Memory B cell (primary cell): ENCODE measurements around the gene FAM200C.

Source experiments
- ATAC-seq: fragments of 150-1000 bp; cut with Tn5 transposase; 2 replicates; pipeline ENCODE4 v1.10.0; 2021; ENCODE audit warnings: low read depth, mild to moderate bottlenecking, moderate library complexity
- DNase-seq, 2 donors: peaks; one replicate each; pipeline ENCODE4 v3.0.0; 2022; ENCODE audit warnings: low spot score in 2 of 2
- H3K27ac Mint-ChIP-seq: one replicate; pipeline ENCODE4 v1.8.0; 2022; ENCODE audit warnings: mild to moderate bottlenecking, moderate library complexity, mixed read lengths
- H3K27me3 Mint-ChIP-seq: one replicate; pipeline ENCODE4 v1.8.0; 2022; ENCODE audit warnings: mixed read lengths
- H3K36me3 Mint-ChIP-seq: one replicate; pipeline ENCODE4 v1.8.0; 2022; ENCODE audit warnings: mild to moderate bottlenecking, mixed read lengths
- H3K4me1 Mint-ChIP-seq: one replicate; pipeline ENCODE4 v1.8.0; 2022; ENCODE audit warnings: mixed read lengths
- H3K4me3 Mint-ChIP-seq: one replicate; pipeline ENCODE4 v1.8.0; 2022; ENCODE audit warnings: mild to moderate bottlenecking, moderate library complexity, mixed read lengths
- H3K9me3 Mint-ChIP-seq: one replicate; pipeline ENCODE4 v1.8.0; 2022; ENCODE audit warnings: mixed read lengths

The FAM200C gene

GRCh38 chr5:160434022-160434531 lies 34.2 kb upstream of the FAM200C start:
- DNase-seq, result peak; percentile 32 to 36
- ATAC-seq, result peak; percentile 61
- peaks cover 2% of the 10 kb centered on the region for H3K27me3 Mint-ChIP-seq
- H3K36me3 Mint-ChIP-seq, result peaks cover 1% of the 10 kb centered on the region
- H3K4me1 Mint-ChIP-seq, result peaks cover 31% of the 10 kb centered on the region
- no peaks in the 10 kb centered on the region for H3K9me3 Mint-ChIP-seq
- peak overlapping the region; percentile 6 for H3K27ac Mint-ChIP-seq
- H3K4me3 Mint-ChIP-seq, result peak overlapping the region; percentile 21

- Mint-ChIP-seq H3K27me3 (peaks cover 2% of the 10 kb centered on the region), H3K9me3 (no peaks in the 10 kb centered on the region), H3K4me1 (peaks cover 26% of the 10 kb centered on the region), H3K4me3 (no peak overlapping the region), H3K27ac (no peak overlapping the region), H3K36me3 (peaks cover 3% of the 10 kb centered on the region)
- no peak for ATAC-seq
- DNase-seq, result no peak
Measured at GRCh38 chr5:160432787-160433186, 32.9 kb upstream of the FAM200C start.

- H3K27ac Mint-ChIP-seq, result no peak overlapping the region
- ATAC-seq (peak; percentile 61), DNase-seq (no peak)
- H3K4me3 Mint-ChIP-seq, result no peak overlapping the region
- H3K27me3 Mint-ChIP-seq, result peaks cover 2% of the 10 kb centered on the region
- H3K4me1 Mint-ChIP-seq, result peaks cover 26% of the 10 kb centered on the region
- peaks cover 3% of the 10 kb centered on the region for H3K36me3 Mint-ChIP-seq
- no peaks in the 10 kb centered on the region for H3K9me3 Mint-ChIP-seq
Measured at GRCh38 chr5:160432196-160432595, 32.3 kb upstream of the FAM200C start.

GRCh38 chr5:160427607-160428006 lies 27.8 kb upstream of the FAM200C start:
- DNase-seq (no peak), ATAC-seq (no peak)
- H3K27me3 Mint-ChIP-seq, result no peaks in the 10 kb centered on the region
- H3K4me1 Mint-ChIP-seq, result peaks cover 20% of the 10 kb centered on the region
- H3K4me3 Mint-ChIP-seq, result no peak overlapping the region
- no peak overlapping the region for H3K27ac Mint-ChIP-seq
- no peaks in the 10 kb centered on the region for H3K9me3 Mint-ChIP-seq
- H3K36me3 Mint-ChIP-seq, result peaks cover 5% of the 10 kb centered on the region

GRCh38 chr5:160423099-160423498 lies 23.2 kb upstream of the FAM200C start:
- ATAC-seq (no peak), DNase-seq (no peak)
- H3K9me3 Mint-ChIP-seq, result no peaks in the 10 kb centered on the region
- H3K27me3 Mint-ChIP-seq, result no peaks in the 10 kb centered on the region
- peaks cover 30% of the 10 kb centered on the region for H3K4me1 Mint-ChIP-seq
- peak overlapping the region; percentile 17 for H3K4me3 Mint-ChIP-seq
- H3K27ac Mint-ChIP-seq, result no peak overlapping the region
- peaks cover 2% of the 10 kb centered on the region for H3K36me3 Mint-ChIP-seq

- Mint-ChIP-seq H3K4me3 (peak within 1 kb of the TSS; percentile 95), H3K4me1 (peaks cover 38% of the 10 kb centered on the region), H3K9me3 (no peaks in the 10 kb centered on the region), H3K36me3 (peaks cover 6% of the 10 kb centered on the region), H3K27me3 (no peaks in the 10 kb centered on the region), H3K27ac (peak within 1 kb of the TSS; percentile 86)
- peak; percentile 86 for DNase-seq
- peak; percentile 63 for ATAC-seq
Measured at GRCh38 chr5:160421625-160422258, 21.9 kb upstream of the FAM200C start, which contains the start of gene PTTG1. TSS of gene PTTG1 (plus strand) at chr5:160421855. CDS start at chr5:160422313, 458 bp downstream.

GRCh38 chr5:160420331-160420610 lies 20.4 kb upstream of the FAM200C start:
- Mint-ChIP-seq H3K9me3 (no peaks in the 10 kb centered on the region), H3K4me3 (peak overlapping the region; percentile 95), H3K36me3 (peaks cover 13% of the 10 kb centered on the region), H3K27me3 (no peaks in the 10 kb centered on the region), H3K27ac (peak overlapping the region; percentile 99), H3K4me1 (peaks cover 45% of the 10 kb centered on the region)
- DNase-seq, result no peak
- ATAC-seq, result no peak

- Mint-ChIP-seq H3K9me3 (no peaks in the 10 kb centered on the region), H3K27me3 (no peaks in the 10 kb centered on the region), H3K4me1 (peaks cover 43% of the 10 kb centered on the region), H3K36me3 (peaks cover 14% of the 10 kb centered on the region), H3K4me3 (peak overlapping the region; percentile 95), H3K27ac (peak overlapping the region; percentile 99)
- ATAC-seq (no peak), DNase-seq (no peak)
Measured at GRCh38 chr5:160419458-160420330, 19.8 kb upstream of the FAM200C start.

- Mint-ChIP-seq H3K36me3 (peaks cover 14% of the 10 kb centered on the region), H3K27ac (peak within 1 kb of the TSS; percentile 99), H3K27me3 (no peaks in the 10 kb centered on the region), H3K9me3 (no peaks in the 10 kb centered on the region), H3K4me3 (peak within 1 kb of the TSS; percentile 95), H3K4me1 (peaks cover 42% of the 10 kb centered on the region)
- ATAC-seq (peak; percentile 80), DNase-seq (peak; percentile 91 to 95)
Measured at GRCh38 chr5:160418561-160419457, 19.0 kb upstream of the FAM200C start, which contains the start of gene SLU7. TSS of gene SLU7 (minus strand) at chr5:160419081. CDS start at chr5:160415294, 3,787 bp downstream.

- peak overlapping the region; percentile 81 for H3K4me3 Mint-ChIP-seq
- H3K27me3 Mint-ChIP-seq, result no peaks in the 10 kb centered on the region
- peak overlapping the region; percentile 78 for H3K27ac Mint-ChIP-seq
- DNase-seq, result no peak
- H3K36me3 Mint-ChIP-seq, result peaks cover 8% of the 10 kb centered on the region
- no peaks in the 10 kb centered on the region for H3K9me3 Mint-ChIP-seq
- ATAC-seq, result no peak
- H3K4me1 Mint-ChIP-seq, result peaks cover 11% of the 10 kb centered on the region
Measured at GRCh38 chr5:160398806-160399205, 1.0 kb downstream of the FAM200C start.

GRCh38 chr5:160397492-160397891 lies 2.4 kb downstream of the FAM200C start:
- no peak overlapping the region for H3K27ac Mint-ChIP-seq
- H3K4me3 Mint-ChIP-seq, result no peak overlapping the region
- DNase-seq, result no peak
- peaks cover 11% of the 10 kb centered on the region for H3K4me1 Mint-ChIP-seq
- no peaks in the 10 kb centered on the region for H3K9me3 Mint-ChIP-seq
- no peaks in the 10 kb centered on the region for H3K36me3 Mint-ChIP-seq
- no peak for ATAC-seq
- no peaks in the 10 kb centered on the region for H3K27me3 Mint-ChIP-seq

- no peaks in the 10 kb centered on the region for H3K36me3 Mint-ChIP-seq
- no peaks in the 10 kb centered on the region for H3K9me3 Mint-ChIP-seq
- DNase-seq, result no peak
- no peaks in the 10 kb centered on the region for H3K27me3 Mint-ChIP-seq
- H3K4me1 Mint-ChIP-seq, result peaks cover 9% of the 10 kb centered on the region
- ATAC-seq, result no peak
- no peak overlapping the region for H3K4me3 Mint-ChIP-seq
- H3K27ac Mint-ChIP-seq, result no peak overlapping the region
Measured at GRCh38 chr5:160395111-160395510, 4.7 kb downstream of the FAM200C start.

GRCh38 chr5:160390787-160391696 lies 8.8 kb downstream of the FAM200C start:
- H3K27me3 Mint-ChIP-seq, result no peaks in the 10 kb centered on the region
- no peaks in the 10 kb centered on the region for H3K4me1 Mint-ChIP-seq
- peaks cover 9% of the 10 kb centered on the region for H3K9me3 Mint-ChIP-seq
- ATAC-seq (no peak), DNase-seq (no peak)
- H3K27ac Mint-ChIP-seq, result no peak overlapping the region
- H3K4me3 Mint-ChIP-seq, result no peak overlapping the region
- peaks cover 6% of the 10 kb centered on the region for H3K36me3 Mint-ChIP-seq
